Activated CD4-positive, alpha-beta T cell treated with anti-CD3 and anti-CD28 coated beads, Interleukin-2, amount 50 U/mL, for 4 hours (primary cell): ENCODE results near the gene KLF2.

Experiments used
- DNase-seq, 2 experiments: peaks; one replicate each; pipeline ENCODE4 v3.0.0-alpha.2; 2020

KLF2 gene

GRCh38 chr19:16365300-16365996, 40.8 kb downstream of the KLF2 start:
- DNase-seq = no peak

- no peak for DNase-seq
These were observed 41.4 kb downstream of the KLF2 start for GRCh38 chr19:16366056-16366432.

- DNase-seq = peak; percentile 51 to 62
These were observed 42.0 kb downstream of the KLF2 start for GRCh38 chr19:16366433-16367260.

- no peak for DNase-seq
These were observed 42.6 kb downstream of the KLF2 start for GRCh38 chr19:16367261-16367683.

GRCh38 chr19:16368385-16369305, 44.0 kb downstream of the KLF2 start:
- DNase-seq = peak; percentile 52 to 58

- no peak for DNase-seq
These were observed 44.7 kb downstream of the KLF2 start for GRCh38 chr19:16369306-16369663.

- peak; percentile 45 to 46 for DNase-seq
These were observed 45.3 kb downstream of the KLF2 start for GRCh38 chr19:16369664-16370576.

- no peak for DNase-seq
These were observed 46.2 kb downstream of the KLF2 start for GRCh38 chr19:16370641-16371391.

- peak; percentile 80 to 81 for DNase-seq
These were observed 46.9 kb downstream of the KLF2 start for GRCh38 chr19:16371540-16371986.

GRCh38 chr19:16372065-16372915, 47.7 kb downstream of the KLF2 start:
- DNase-seq = no peak

- no peak for DNase-seq
These were observed 48.5 kb downstream of the KLF2 start for GRCh38 chr19:16373079-16373478.

GRCh38 chr19:16373532-16373931, 48.9 kb downstream of the KLF2 start:
- DNase-seq = no peak

GRCh38 chr19:16373989-16374388, 49.4 kb downstream of the KLF2 start:
- DNase-seq = no peak

- DNase-seq = peak; percentile 29 to 36
These were observed 49.8 kb downstream of the KLF2 start for GRCh38 chr19:16374436-16374835.

- DNase-seq = no peak
These were observed 50.7 kb downstream of the KLF2 start for GRCh38 chr19:16375157-16375935.

GRCh38 chr19:16375936-16376185, 51.2 kb downstream of the KLF2 start:
- no peak for DNase-seq

GRCh38 chr19:16376241-16376640, 51.6 kb downstream of the KLF2 start:
- DNase-seq = no peak

GRCh38 chr19:16376649-16377048, 52.0 kb downstream of the KLF2 start:
- no peak for DNase-seq

GRCh38 chr19:16377521-16377920, 52.9 kb downstream of the KLF2 start:
- DNase-seq = no peak
